Activated B cell treated with CpG ODN at 0.5 μM for 24 hours (primary cell): ENCODE results near the gene THAP7. TPM values are rescaled to one million over a fixed set of nuclear protein-coding genes. Genes with fewer than 3 reads are reported as not detected.

ENCODE experiments used
- ATAC-seq: fragments of 200-7000 bp; cut with Tn5 transposase; one replicate; pipeline ENCODE4 v1.10.0; 2021; ENCODE audit warnings: low read depth, mild to moderate bottlenecking, moderate library complexity
- CTCF ChIA-PET: fragments of 350-600 bp; sonication (Branson Sonifier 250); formaldehyde crosslinking; loops from one replicate; lab custom pipeline; 2021; ENCODE audit warnings: antibody characterized with exemption; lab: Charles Lee
- POLR2A ChIA-PET: fragments of 350-600 bp; sonication (Branson Sonifier 250); formaldehyde crosslinking; loops from one replicate; lab custom pipeline; 2021; ENCODE audit warnings: antibody characterized with exemption; lab: Charles Lee
- DNase-seq: peaks from one replicate; pipeline ENCODE4 v3.0.0; 2022
- H3K27ac Mint-ChIP-seq: one replicate; pipeline ENCODE4 v1.8.0; 2020; ENCODE audit warnings: mixed read lengths
- H3K27me3 Mint-ChIP-seq: one replicate; pipeline ENCODE4 v1.8.0; 2021; ENCODE audit warnings: mixed read lengths
- H3K36me3 Mint-ChIP-seq: one replicate; pipeline ENCODE4 v1.8.0; 2021; ENCODE audit warnings: low read depth, mixed read lengths
- H3K4me1 Mint-ChIP-seq: one replicate; pipeline ENCODE4 v1.8.0; 2021; ENCODE audit warnings: mixed read lengths
- H3K4me3 Mint-ChIP-seq: one replicate; pipeline ENCODE4 v1.8.0; 2020; ENCODE audit warnings: mild to moderate bottlenecking, mixed read lengths
- H3K9me3 Mint-ChIP-seq: one replicate; pipeline ENCODE4 v1.8.0; 2020; ENCODE audit warnings: mixed read lengths
- CTCF ChIP-seq: fragments of 200-600 bp; IDR thresholded peaks from one replicate; pipeline ENCODE4 v1.8.0; 2022; ENCODE audit warnings: antibody characterized with exemption, mild to moderate bottlenecking
- intact Hi-C: fragments of 100-400 bp; cut with micrococcal nuclease; formaldehyde crosslinking; loops from one replicate; pipeline ENCODE4 v1.15.1; 2024
- total RNA-seq: library from RNA; stranded (reverse); gene quantifications from 2 replicates; pipeline ENCODE4 v1.2.3, GENCODE V29; 2022

THAP7 gene
- total RNA-seq, 1 donor from 2014 or later, result 27.1 TPM

GRCh38 chr22:21033895-21034294, 32.0 kb upstream of the THAP7 start:
- Mint-ChIP-seq H3K36me3 (no peaks in the 10 kb centered on the region), H3K27ac (no peak overlapping the region), H3K4me1 (no peaks in the 10 kb centered on the region), H3K27me3 (peaks cover 37% of the 10 kb centered on the region), H3K4me3 (no peak overlapping the region), H3K9me3 (no peaks in the 10 kb centered on the region)
- no peak for TF ChIP-seq CTCF
- DNase-seq (no peak), ATAC-seq (no peak)
- POLR2A ChIA-PET, result no interaction called here
- intact Hi-C loops, result no loop called here
- CTCF ChIA-PET, result no interaction called here

GRCh38 chr22:21032868-21033688, 31.2 kb upstream of the THAP7 start:
- ChIA-PET POLR2A (no interaction called here), CTCF (no interaction called here)
- no peak overlapping the region for H3K27ac Mint-ChIP-seq
- no peaks in the 10 kb centered on the region for H3K9me3 Mint-ChIP-seq
- intact Hi-C loops, result no loop called here
- H3K4me1 Mint-ChIP-seq, result no peaks in the 10 kb centered on the region
- TF ChIP-seq CTCF, result no peak
- DNase-seq (no peak), ATAC-seq (no peak)
- H3K4me3 Mint-ChIP-seq, result no peak overlapping the region
- no peaks in the 10 kb centered on the region for H3K36me3 Mint-ChIP-seq
- H3K27me3 Mint-ChIP-seq, result peaks cover 33% of the 10 kb centered on the region

GRCh38 chr22:21032037-21032867, 30.3 kb upstream of the THAP7 start, which contains the start of gene SLC7A4:
Gene SLC7A4, minus strand, starts transcription at chr22:21032561. Its CDS starts 749 bp downstream, at chr22:21031812.
- Mint-ChIP-seq H3K4me3 (no peak within 1 kb of the TSS), H3K27ac (no peak within 1 kb of the TSS), H3K4me1 (no peaks in the 10 kb centered on the region), H3K27me3 (peaks cover 31% of the 10 kb centered on the region), H3K9me3 (no peaks in the 10 kb centered on the region), H3K36me3 (no peaks in the 10 kb centered on the region)
- DNase-seq (no peak), ATAC-seq (no peak)
- CTCF ChIA-PET, result no interaction called here
- intact Hi-C loops, result no loop called here
- POLR2A ChIA-PET, result no interaction called here
- no peak for TF ChIP-seq CTCF

- no peak for DNase-seq
- Mint-ChIP-seq H3K9me3 (no peaks in the 10 kb centered on the region), H3K4me1 (no peaks in the 10 kb centered on the region), H3K27me3 (peaks cover 30% of the 10 kb centered on the region), H3K36me3 (no peaks in the 10 kb centered on the region), H3K27ac (no peak overlapping the region), H3K4me3 (no peak overlapping the region)
- POLR2A ChIA-PET, result no interaction called here
- intact Hi-C loops, result no loop called here
- TF ChIP-seq CTCF, result no peak
- CTCF ChIA-PET, result no interaction called here
- no peak for ATAC-seq
Observed at GRCh38 chr22:21031545-21032036, 29.7 kb upstream of the THAP7 start.
